Measurements from ENCODE around the gene DPP9. TPM values are rescaled to one million over a fixed set of nuclear protein-coding genes. Genes with fewer than 3 reads are reported as not detected.

The DPP9 gene
- total and polyA plus RNA-seq, 2 of the 13 experiments (the other 11 are each of a cell fraction or from before 2014, with no cell fraction given): 8.4 to 25.8 TPM

DNA sequence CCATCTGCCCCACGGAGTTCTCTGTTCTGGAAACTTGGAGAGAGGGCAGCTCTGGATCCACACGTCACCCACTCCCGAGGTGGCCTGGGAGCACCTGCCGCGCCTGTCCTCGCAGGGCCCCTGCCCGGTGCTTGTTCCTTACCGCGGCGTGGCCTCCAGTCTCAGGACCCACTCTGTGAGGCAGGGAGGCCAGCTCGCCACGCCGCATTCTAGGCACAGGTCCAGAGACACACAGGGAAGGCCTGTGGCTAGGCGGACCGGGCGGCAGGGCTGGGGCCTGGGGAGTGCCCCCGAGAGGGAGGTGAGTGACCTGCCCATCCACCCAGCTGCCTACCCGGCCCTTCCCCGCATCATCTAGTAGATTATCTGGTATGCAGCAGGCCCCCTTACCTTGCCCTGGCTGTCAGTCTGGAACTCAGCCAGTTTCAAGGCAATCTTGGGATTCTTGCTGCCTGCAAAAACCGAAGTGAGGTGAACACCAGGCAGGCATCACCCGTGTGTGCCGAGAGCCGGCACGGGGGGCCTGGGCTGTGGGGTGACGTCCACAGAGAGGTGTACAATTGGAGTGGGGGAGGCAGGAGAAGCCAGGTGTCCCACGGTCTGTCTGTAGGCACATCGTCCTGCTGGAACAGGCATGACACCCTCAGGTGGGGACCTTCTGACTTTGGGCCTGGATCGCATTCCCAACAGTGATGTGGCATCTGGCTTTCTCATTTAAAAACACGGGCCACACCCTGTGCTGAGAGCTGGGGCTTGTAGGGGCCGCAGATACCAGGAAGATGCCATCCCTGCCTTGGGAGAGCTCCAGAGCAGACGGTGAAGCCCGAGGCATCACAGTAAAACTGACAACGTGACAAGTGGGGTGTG, 23.6 kb downstream of the DPP9 start:
- Histone ChIP-seq H3K9me3 (ENCODE audit: low read length) (no peaks in the 10 kb centered on the region), H2AFZ (ENCODE audit: low read length) (no peak overlapping the region), H3K9ac (ENCODE audit: insufficient read depth, low read depth, low read length) (no peak overlapping the region), H3K4me2 (ENCODE audit: low read depth, low read length) (no peak overlapping the region), H3K4me3 (replicated peaks in 1 of 3; ENCODE audit: insufficient read depth in 1 of 3, low read depth in 2 of 3, low read length in 3 of 3) (no peak overlapping the region), H4K20me1 (ENCODE audit: insufficient read depth, low read length) (no peaks in the 10 kb centered on the region), H3K36me3 (replicated peaks in 1 of 2; ENCODE audit: control insufficient read depth in 1 of 2, insufficient read depth in 2 of 2, low read length in 2 of 2) (peaks cover 35 to 68% of the 10 kb centered on the region in 2 experiments), H3K27me3 (ENCODE audit: control insufficient read depth in 1 of 2, insufficient read depth in 2 of 2, low read length in 2 of 2) (no peaks in the 10 kb centered on the region), H3K27ac (ENCODE audit: extremely low read length, insufficient read depth, low read length) (no peak overlapping the region), H3K79me2 (ENCODE audit: insufficient read depth, low read length) (no peaks in the 10 kb centered on the region), H3K4me1 (ENCODE audit: insufficient read depth, low read length) (peaks cover 12% of the 10 kb centered on the region)
- intact Hi-C loops (cut with micrococcal nuclease; ENCODE audit: unreplicated experiment): no loop called here
- ChIA-PET POLR2A (no interaction called here), CTCF (ENCODE audit: low intra/inter-chr PET ratio, low total read pairs) (no interaction called here)
- WGBS (ENCODE audit: low lambda C conversion rate): 98% methylated on average over 27 of the region's 33 CpGs
- TF ChIP-seq MED8 (CRISPR knock-in tag; IDR thresholded peaks at IDR 0.05; ENCODE audit: insufficient replicate concordance) (no peak), RBFOX2 (IDR thresholded peaks at IDR 0.05; ENCODE audit: low read depth, low read length) (0 out of 2 replicates have a peak, but pooled peaks have one; percentile 29), GATAD2A (CRISPR knock-in tag; IDR thresholded peaks at IDR 0.05) (no peak)
- DNase-seq (ENCODE audit: low spot score) (no peak), ATAC-seq (no peak), FAIRE-seq (no peak)
- in situ Hi-C loops (cut with HindIII; ENCODE audit: extremely low pct_ligation_motif_present, low pct_unique_long_range_greater_than_20kb): no loop called here
- BruUV-seq (replicated peaks): no TSS peak

DNA sequence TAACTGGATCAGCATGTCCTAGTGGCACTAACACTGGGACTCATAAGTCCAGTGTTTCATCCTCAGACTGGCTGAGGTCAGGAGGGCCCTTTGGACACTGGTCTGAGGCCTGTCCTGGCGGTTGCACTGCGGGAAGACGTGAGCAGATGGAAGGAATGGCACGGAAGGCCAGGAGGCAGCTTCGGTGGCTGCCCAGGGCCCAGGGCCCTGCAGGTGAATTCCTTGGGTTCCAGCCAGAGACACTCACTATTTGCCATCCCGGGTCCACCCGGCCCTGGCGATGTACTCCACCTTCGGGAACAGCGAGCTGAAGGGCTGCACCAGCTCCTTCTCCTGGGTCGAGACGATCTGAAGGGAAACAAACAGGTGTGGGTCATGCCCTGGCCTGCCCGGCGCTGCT, 26.3 kb downstream of the DPP9 start:
- no peak for FAIRE-seq
- no peak for ATAC-seq

More for the DNA sequence above, 26.3 kb downstream of the DPP9 start:
- BruUV-seq (replicated peaks): no TSS peak
- Histone ChIP-seq H3K4me3 (replicated peaks in 1 of 3; ENCODE audit: insufficient read depth in 1 of 3, low read depth in 2 of 3, low read length in 3 of 3) (no peak overlapping the region), H3K4me1 (ENCODE audit: insufficient read depth, low read length) (no peaks in the 10 kb centered on the region), H3K27ac (ENCODE audit: extremely low read length, insufficient read depth, low read length) (no peak overlapping the region), H3K27me3 (ENCODE audit: control insufficient read depth in 1 of 2, insufficient read depth in 2 of 2, low read length in 2 of 2) (no peaks in the 10 kb centered on the region), H3K9me3 (ENCODE audit: low read length) (no peaks in the 10 kb centered on the region), H3K36me3 (replicated peaks in 1 of 2; ENCODE audit: control insufficient read depth in 1 of 2, insufficient read depth in 2 of 2, low read length in 2 of 2) (peaks cover 43 to 77% of the 10 kb centered on the region in 2 experiments), H3K9ac (ENCODE audit: insufficient read depth, low read depth, low read length) (no peak overlapping the region), H4K20me1 (ENCODE audit: insufficient read depth, low read length) (no peaks in the 10 kb centered on the region), H3K4me2 (ENCODE audit: low read depth, low read length) (no peak overlapping the region), H2AFZ (ENCODE audit: low read length) (no peak overlapping the region), H3K79me2 (ENCODE audit: insufficient read depth, low read length) (no peaks in the 10 kb centered on the region)
- 97% methylated on average over 11 of the region's 14 CpGs for WGBS (ENCODE audit: low lambda C conversion rate)
- intact Hi-C loops (cut with micrococcal nuclease; ENCODE audit: unreplicated experiment) (no loop called here), in situ Hi-C loops (cut with HindIII; ENCODE audit: extremely low pct_ligation_motif_present, low pct_unique_long_range_greater_than_20kb) (no loop called here)
- POLR2A ChIA-PET: no interaction called here
- no peak for DNase-seq (ENCODE audit: low spot score)
- TF ChIP-seq AGO2 (optimal IDR thresholded peaks at IDR 0.05; ENCODE audit: low read depth, low read length) (peak; percentile 44), ZFX (CRISPR knock-in tag; IDR thresholded peaks at IDR 0.05; ENCODE audit: low read depth) (no peak)
- CTCF ChIA-PET (ENCODE audit: low intra/inter-chr PET ratio, low total read pairs): no interaction called here
